T-helper 17 cell (primary cell): ENCODE measurements around the gene CFL1. TPM values are rescaled to one million over a fixed set of nuclear protein-coding genes. Genes with fewer than 3 reads are reported as not detected.
A peak's percentile ranks its signal among the peaks of the same experiment; 100 is the strongest.

Experiments used
- ATAC-seq: fragments of 150-1000 bp; cut with Tn5 transposase; 2 replicates; pipeline ENCODE4 v1.10.0; 2021; ENCODE audit warnings: mild to moderate bottlenecking, moderate library complexity
- DNase-seq, 3 donors: peaks; one replicate each; pipeline versions ENCODE4 v3.0.0 to v3.0.0-alpha.2; 2020 to 2021
- H3K9me3 ChIP-seq: one replicate; pipeline ENCODE4 v1.7.0; 2013; ENCODE audit warnings: low read length, mild to moderate bottlenecking; ENCODE audit not compliant: control insufficient read depth, poor library complexity, severe bottlenecking
- H3K27ac Mint-ChIP-seq: one replicate; pipeline ENCODE4 v1.8.0; 2022; ENCODE audit warnings: mild to moderate bottlenecking, moderate library complexity, mixed read lengths
- H3K27me3 Mint-ChIP-seq: one replicate; pipeline ENCODE4 v1.8.0; 2022; ENCODE audit warnings: mixed read lengths
- H3K36me3 Mint-ChIP-seq: one replicate; pipeline ENCODE4 v1.8.0; 2022; ENCODE audit warnings: low read depth, mixed read lengths
- H3K4me1 Mint-ChIP-seq: one replicate; pipeline ENCODE4 v1.8.0; 2022; ENCODE audit warnings: mild to moderate bottlenecking, mixed read lengths
- H3K4me3 Mint-ChIP-seq: one replicate; pipeline ENCODE4 v1.8.0; 2022; ENCODE audit warnings: mild to moderate bottlenecking, moderate library complexity, mixed read lengths
- total RNA-seq, 4 donors: library from RNA in 2 of 4; stranded (reverse) in 2 of 4; gene quantifications; one replicate each; pipeline ENCODE4 v1.2.3 and lab custom pipeline; 2022 to 2026

The CFL1 gene
- total RNA-seq, 2 donors from 2014 or later, result 642 to 738 TPM

DNA sequence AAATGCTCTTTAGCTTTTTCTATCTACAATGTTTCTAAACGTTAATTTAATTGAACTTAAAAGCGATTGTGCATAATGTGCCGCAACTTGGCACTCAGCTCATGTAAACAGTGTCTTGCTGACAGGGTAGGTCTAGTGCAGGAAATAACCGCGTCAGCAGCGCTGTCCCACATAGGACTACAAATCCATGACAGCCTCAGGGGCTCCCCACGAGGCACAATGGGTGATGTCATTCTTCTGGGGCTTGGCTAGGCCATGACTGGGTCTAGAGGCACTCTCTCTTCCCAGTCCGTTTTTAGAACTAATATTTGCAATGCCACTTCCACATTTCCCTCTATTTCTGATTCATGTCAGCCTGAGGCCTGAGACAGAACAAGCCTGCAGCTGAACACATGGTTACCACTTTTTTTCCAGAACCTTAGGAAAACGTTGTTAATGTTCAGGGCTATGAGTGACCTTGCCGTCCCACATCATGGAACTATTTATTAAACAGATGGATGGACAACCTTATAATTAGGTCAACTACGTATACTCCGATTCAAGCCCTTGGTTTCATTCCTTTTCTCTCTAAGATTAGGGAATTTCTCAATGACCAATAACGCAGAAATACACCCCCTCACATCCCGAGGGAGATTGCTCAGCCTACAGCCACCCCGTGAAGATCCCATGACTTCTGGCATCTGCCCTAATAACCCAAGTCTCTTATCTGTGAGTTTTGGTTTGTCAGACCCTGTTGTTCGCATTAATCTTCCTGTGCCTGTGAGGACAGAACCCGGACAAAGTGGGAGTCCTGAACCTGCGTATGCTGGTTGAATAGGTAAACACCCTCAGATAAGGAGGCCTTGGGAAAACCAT is 43.6 kb downstream of the CFL1 start:
- H3K4me1 Mint-ChIP-seq, result peaks cover 7% of the 10 kb centered on the region
- ATAC-seq, result no peak
- peak overlapping the region; percentile 47 for H3K27ac Mint-ChIP-seq
- no peaks in the 10 kb centered on the region for H3K9me3 ChIP-seq
- H3K4me3 Mint-ChIP-seq, result no peak overlapping the region
- H3K27me3 Mint-ChIP-seq, result no peaks in the 10 kb centered on the region
- H3K36me3 Mint-ChIP-seq, result peaks cover 2% of the 10 kb centered on the region
- DNase-seq, result no peak

DNA sequence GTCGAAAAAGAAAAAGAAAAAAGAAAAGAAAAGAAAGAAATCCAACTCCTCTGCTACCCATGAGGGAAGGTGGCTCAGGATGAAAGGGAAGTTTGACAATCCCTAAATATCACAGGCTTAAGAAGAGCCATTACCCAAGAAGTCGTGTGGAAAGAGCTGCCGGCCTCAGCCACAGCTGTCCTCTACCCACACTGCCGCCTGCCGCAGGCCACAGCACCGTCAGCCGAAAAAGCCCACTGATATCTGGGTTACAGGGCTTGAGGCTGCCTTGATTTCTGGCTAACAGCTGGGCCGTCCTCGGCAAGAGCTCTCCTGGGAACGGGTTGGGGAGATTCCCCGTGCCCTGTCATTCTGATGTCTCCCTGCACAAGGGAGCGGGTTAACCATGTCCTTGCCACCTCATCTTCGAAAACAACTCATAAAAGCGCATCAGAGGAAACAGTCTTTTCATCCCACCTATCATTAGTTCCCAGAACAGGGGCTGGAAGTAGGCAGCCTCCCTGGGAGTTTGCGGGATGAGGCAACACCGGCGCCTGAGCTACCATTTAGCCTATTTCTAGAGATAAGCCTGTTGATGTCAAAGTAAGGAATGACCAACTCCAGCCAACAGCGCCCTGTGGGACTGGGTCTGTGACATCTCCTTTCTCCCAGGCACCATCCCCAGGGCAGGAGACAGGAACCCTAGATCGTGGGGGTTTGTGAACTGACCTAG is 46.1 kb downstream of the CFL1 start:
- Mint-ChIP-seq H3K27me3 (peaks cover 11% of the 10 kb centered on the region), H3K4me3 (no peak overlapping the region), H3K27ac (peak overlapping the region; percentile 43), H3K4me1 (peaks cover 5% of the 10 kb centered on the region), H3K36me3 (peaks cover 2% of the 10 kb centered on the region)
- H3K9me3 ChIP-seq, result no peaks in the 10 kb centered on the region
- ATAC-seq (no peak), DNase-seq (no peak)

DNA sequence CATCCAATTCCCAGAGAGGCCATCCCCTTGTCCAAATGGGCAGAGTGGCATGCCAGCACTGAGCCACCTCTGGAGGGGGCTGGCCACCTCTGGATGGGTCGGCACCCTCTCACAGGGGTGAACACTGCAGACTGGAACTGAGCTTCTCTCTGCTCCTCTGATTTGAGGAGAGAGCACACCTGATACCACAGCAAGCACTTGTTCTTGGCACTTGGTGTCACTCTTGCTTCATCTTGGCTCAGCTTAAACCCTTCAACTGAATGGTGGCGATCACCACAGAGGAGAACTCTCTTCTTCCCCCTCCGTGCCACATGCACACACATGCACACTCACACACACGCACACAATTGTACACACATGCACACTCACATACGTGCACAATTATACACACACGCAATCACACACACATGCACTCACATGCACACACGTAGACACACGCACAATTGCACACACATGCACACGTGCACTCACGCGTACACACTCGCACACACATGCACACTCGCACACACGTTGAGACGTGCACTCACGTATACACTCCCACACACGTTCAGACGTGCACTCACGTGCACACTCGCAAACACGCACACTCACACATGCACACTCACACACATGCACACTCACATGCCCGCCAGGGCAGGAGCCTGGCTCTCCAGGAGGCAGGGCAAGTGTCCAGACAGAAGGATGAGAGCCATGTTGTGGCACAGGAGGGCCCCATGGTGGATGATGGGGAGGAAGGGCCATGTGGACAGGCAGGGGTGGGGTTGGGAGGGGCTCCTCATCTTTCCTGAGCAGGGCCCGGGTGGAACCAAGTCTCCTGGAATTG is 47.7 kb downstream of the CFL1 start:
- no peaks in the 10 kb centered on the region for H3K9me3 ChIP-seq
- Mint-ChIP-seq H3K27ac (no peak overlapping the region), H3K27me3 (peaks cover 13% of the 10 kb centered on the region), H3K4me1 (peaks cover 3% of the 10 kb centered on the region), H3K36me3 (peaks cover 2% of the 10 kb centered on the region), H3K4me3 (no peak overlapping the region)
- no peak for DNase-seq
- peak; percentile 60 for ATAC-seq

DNA sequence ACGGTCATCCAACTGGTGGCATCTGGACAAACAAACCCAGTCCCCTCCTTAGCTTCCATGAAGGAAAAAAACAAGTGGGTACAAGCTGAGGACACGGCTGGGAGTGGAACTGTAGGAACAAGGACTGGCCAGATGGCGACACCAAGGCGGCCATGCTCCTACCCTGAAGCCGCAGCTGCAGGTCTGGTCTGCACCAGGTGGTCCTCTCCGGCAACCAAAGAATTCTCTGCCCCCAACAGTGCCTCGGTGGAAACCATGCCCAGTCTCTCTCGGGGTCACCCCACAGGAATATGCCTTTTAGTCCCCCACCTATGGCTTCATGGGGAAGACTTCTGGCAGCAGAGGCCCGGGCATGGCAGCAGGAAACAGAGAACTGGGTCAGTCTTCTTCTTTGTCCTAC is 48.5 kb downstream of the CFL1 start:
- Mint-ChIP-seq H3K4me3 (no peak overlapping the region), H3K27me3 (peaks cover 14% of the 10 kb centered on the region), H3K4me1 (peaks cover 3% of the 10 kb centered on the region), H3K36me3 (peaks cover 2% of the 10 kb centered on the region), H3K27ac (no peak overlapping the region)
- no peak for ATAC-seq
- H3K9me3 ChIP-seq, result no peaks in the 10 kb centered on the region
- no peak for DNase-seq

DNA sequence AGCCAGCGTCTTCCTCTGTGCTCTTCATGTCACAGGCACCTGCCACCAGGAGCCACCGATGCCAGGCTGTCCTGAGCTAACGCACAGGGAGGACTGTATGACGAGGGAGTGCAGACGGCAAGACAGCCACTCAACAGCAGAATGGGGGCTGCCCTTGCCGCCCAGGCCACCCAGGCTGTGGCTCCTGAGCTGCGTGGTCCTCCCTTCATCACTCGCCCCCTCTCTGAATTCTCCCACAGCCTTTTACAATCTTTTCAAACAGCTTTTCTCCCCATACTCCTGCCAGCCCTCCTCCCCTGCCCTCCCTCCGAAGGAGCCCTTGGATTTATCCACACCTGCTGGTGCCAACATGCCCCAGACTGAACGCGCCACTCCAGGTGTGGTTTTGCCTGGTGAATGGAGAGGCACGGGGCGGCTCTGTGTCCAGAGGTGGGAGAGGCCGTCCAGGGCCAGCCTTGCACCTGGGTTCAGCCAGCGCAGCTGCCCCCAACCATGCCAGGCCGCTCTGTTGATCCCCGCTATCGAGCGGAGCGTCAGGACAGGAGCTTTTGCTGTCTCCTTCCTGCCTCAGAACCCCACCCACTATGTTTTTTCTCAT is 49.1 kb downstream of the CFL1 start:
- peak overlapping the region; percentile 55 for H3K4me3 Mint-ChIP-seq
- ATAC-seq, result no peak
- H3K27me3 Mint-ChIP-seq, result peaks cover 21% of the 10 kb centered on the region
- peaks cover 2% of the 10 kb centered on the region for H3K4me1 Mint-ChIP-seq
- peaks cover 1% of the 10 kb centered on the region for H3K36me3 Mint-ChIP-seq
- no peaks in the 10 kb centered on the region for H3K9me3 ChIP-seq
- DNase-seq, result no peak
- H3K27ac Mint-ChIP-seq, result no peak overlapping the region

DNA sequence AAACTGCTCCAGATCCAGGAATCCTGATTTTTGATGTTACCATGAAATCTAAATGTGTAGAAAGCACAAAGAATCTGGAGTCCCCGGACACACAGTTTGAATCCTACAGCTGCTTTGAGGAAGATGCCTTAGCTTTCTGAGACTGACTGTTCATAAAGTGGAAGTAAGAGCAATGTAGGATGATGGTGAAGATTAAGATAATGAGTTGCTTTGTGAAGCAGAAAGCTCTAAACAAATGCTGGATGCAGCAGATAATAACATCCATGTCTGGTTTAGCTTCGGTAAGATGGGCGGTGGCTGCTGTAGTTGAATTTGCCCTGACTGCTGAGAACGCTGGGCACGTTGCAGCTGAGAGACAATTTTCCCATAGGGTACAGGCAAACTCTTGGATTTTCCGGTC is 51.0 kb downstream of the CFL1 start:
- ATAC-seq (no peak), DNase-seq (no peak)
- peaks cover 34% of the 10 kb centered on the region for H3K27me3 Mint-ChIP-seq
- H3K36me3 Mint-ChIP-seq, result no peaks in the 10 kb centered on the region
- H3K4me3 Mint-ChIP-seq, result no peak overlapping the region
- H3K9me3 ChIP-seq, result no peaks in the 10 kb centered on the region
- no peaks in the 10 kb centered on the region for H3K4me1 Mint-ChIP-seq
- no peak overlapping the region for H3K27ac Mint-ChIP-seq

Other genes starting within 250 kb of the CFL1 start
- gene MAP3K11, start 244.0 kb downstream of the CFL1 start, total RNA-seq, result 10 to 100 TPM; 63.1 to 64.6 TPM
- gene PCNX3, start 242.4 kb downstream of the CFL1 start, total RNA-seq, result 10 to 100 TPM; 56.0 to 60.5 TPM
- gene SIPA1, start 220.1 kb downstream of the CFL1 start, total RNA-seq, result 100 to 1,000 TPM; 142 to 182 TPM
- gene RELA, start 195.3 kb downstream of the CFL1 start, total RNA-seq, result 100 to 1,000 TPM; 302 to 378 TPM
- gene KAT5, start 145.9 kb downstream of the CFL1 start, total RNA-seq, result 100 to 1,000 TPM; 120 to 123 TPM
- gene RNASEH2C, start 137.4 kb downstream of the CFL1 start, total RNA-seq, result 10 to 100 TPM; 30.8 to 34.3 TPM
- gene AP5B1, start 77.2 kb downstream of the CFL1 start, total RNA-seq, result 10 to 100 TPM; 12.5 to 17.4 TPM
- gene OVOL1, start 71.1 kb downstream of the CFL1 start, total RNA-seq, result under 1 TPM in 1 of 2 donors, not detected in 1; 0.39 TPM
- under 1 TPM; 0.27 to 0.34 TPM for gene SNX32, start 24.2 kb downstream of the CFL1 start, total RNA-seq
- 10 to 100 TPM; 44.9 to 55.0 TPM for gene MUS81, start 2.3 kb upstream of the CFL1 start, total RNA-seq
- 1 to 10 TPM; 5.1 to 8.0 TPM for gene EFEMP2, start 14.6 kb upstream of the CFL1 start, total RNA-seq
- 10 to 100 TPM; 19.7 to 52.7 TPM for gene CTSW, start 21.7 kb upstream of the CFL1 start, total RNA-seq
- gene FIBP, start 30.3 kb upstream of the CFL1 start, total RNA-seq, result 10 to 100 TPM; 27.7 to 30.4 TPM
- 10 to 100 TPM; 27.4 to 28.0 TPM for gene CCDC85B, start 32.5 kb upstream of the CFL1 start, total RNA-seq
- 1 to 10 TPM; 3.7 to 8.5 TPM for gene FOSL1, start 42.2 kb upstream of the CFL1 start, total RNA-seq
- gene C11orf68, start 60.9 kb upstream of the CFL1 start, total RNA-seq, result 10 to 100 TPM; 14.1 to 18.1 TPM
- 10 to 100 TPM; 63.1 to 65.7 TPM for gene DRAP1, start 61.2 kb upstream of the CFL1 start, total RNA-seq
- not detected for gene TSGA10IP, start 87.3 kb upstream of the CFL1 start, total RNA-seq
- gene SART1, start 103.6 kb upstream of the CFL1 start, total RNA-seq, result 10 to 100 TPM; 74.2 to 80.9 TPM
- 100 to 1,000 TPM in 1 of 2 donors, 10 to 100 TPM in 1; 85.2 to 100 TPM for gene EIF1AD, start 144.0 kb upstream of the CFL1 start, total RNA-seq
- 10 to 100 TPM; 47.5 to 58.0 TPM for gene BANF1, start 144.3 kb upstream of the CFL1 start, total RNA-seq
- not detected for gene CST6, start 153.8 kb upstream of the CFL1 start, total RNA-seq
- not detected for gene CATSPER1, start 168.3 kb upstream of the CFL1 start, total RNA-seq
- gene GAL3ST3, start 191.0 kb upstream of the CFL1 start, total RNA-seq, result not detected
- 100 to 1,000 TPM; 187 to 208 TPM for gene SF3B2, start 194.2 kb upstream of the CFL1 start, total RNA-seq
- 100 to 1,000 TPM; 215 to 227 TPM for gene PACS1, start 212.1 kb upstream of the CFL1 start, total RNA-seq